Measurements from ENCODE around the gene ACTL6A.

DNA sequence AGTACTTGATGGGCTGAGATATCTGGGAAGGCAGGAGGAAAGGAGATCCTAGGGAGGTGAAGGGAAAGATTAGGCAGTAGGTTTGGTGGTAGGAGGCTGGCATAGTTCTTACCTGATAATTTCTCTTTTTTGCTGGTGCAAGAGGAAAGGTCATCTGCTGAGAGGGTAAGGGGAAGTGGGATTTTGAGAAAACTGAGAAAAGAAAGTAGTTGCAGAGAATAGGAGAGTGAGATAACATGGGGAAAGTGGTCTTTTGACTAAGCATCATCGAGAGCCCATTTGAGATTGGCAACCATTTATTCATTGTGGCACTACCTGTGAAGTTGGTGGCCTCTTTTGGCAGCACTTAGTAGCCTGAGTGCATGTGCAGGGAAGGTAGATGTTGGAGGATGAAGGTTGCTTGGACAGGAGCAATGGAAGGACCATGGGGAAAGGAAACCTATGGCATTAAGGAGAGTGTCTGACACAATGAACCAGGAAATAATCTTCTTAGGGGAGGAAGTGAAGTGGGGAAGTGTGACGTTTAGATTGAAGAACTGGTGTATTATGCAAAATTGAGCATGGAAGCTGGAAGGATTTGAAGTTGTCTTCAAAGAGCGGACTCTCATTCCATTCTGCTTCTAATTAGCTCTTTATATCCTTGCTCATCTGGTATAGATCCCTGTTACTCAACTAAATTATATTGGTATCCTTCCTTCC, 68.2 kb downstream of the ACTL6A start:
- TF ChIP-seq POLR2AphosphoS5 (IDR thresholded peaks at IDR 0.05) (no peak), POLR2A (IDR thresholded peaks at IDR 0.05; ENCODE audit: low read depth) (no peak)
- TF ChIP-seq, protein P1, sequence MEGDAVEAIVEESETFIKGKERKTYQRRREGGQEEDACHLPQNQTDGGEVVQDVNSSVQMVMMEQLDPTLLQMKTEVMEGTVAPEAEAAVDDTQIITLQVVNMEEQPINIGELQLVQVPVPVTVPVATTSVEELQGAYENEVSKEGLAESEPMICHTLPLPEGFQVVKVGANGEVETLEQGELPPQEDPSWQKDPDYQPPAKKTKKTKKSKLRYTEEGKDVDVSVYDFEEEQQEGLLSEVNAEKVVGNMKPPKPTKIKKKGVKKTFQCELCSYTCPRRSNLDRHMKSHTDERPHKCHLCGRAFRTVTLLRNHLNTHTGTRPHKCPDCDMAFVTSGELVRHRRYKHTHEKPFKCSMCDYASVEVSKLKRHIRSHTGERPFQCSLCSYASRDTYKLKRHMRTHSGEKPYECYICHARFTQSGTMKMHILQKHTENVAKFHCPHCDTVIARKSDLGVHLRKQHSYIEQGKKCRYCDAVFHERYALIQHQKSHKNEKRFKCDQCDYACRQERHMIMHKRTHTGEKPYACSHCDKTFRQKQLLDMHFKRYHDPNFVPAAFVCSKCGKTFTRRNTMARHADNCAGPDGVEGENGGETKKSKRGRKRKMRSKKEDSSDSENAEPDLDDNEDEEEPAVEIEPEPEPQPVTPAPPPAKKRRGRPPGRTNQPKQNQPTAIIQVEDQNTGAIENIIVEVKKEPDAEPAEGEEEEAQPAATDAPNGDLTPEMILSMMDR (IDR thresholded peaks at IDR 0.05) = no peak

Data from esophagus muscularis mucosa (tissue), 3 donors.